Neural progenitor cell (in vitro differentiated cells): Measurements from ENCODE around the gene ADGRL1. TPM values are rescaled to one million over a fixed set of nuclear protein-coding genes. Genes with fewer than 3 reads are reported as not detected.

ENCODE experiments used
- DNase-seq: peaks from one replicate; pipeline ENCODE4 v3.0.0-alpha.2; 2016; ENCODE audit warnings: low spot score
- H2AFZ ChIP-seq: fragments of 200-600 bp; sonication (generic); replicated peaks from 2 replicates; pipeline ENCODE4 v1.6.1; 2016; ENCODE audit warnings: antibody characterized with exemption
- H3F3A ChIP-seq: fragments of 200-600 bp; sonication (generic); 2 replicates; pipeline ENCODE4 v1.6.1; 2016; ENCODE audit warnings: antibody characterized with exemption, low read depth
- H3K27ac ChIP-seq: fragments of 200-600 bp; sonication (generic); 2 replicates; pipeline ENCODE4 v1.5.1; 2016; ENCODE audit warnings: mild to moderate bottlenecking
- H3K27me3 ChIP-seq: fragments of 200-600 bp; sonication (generic); 2 replicates; pipeline ENCODE4 v1.6.1; 2016; ENCODE audit warnings: mild to moderate bottlenecking, moderate library complexity
- H3K36me3 ChIP-seq: fragments of 200-600 bp; sonication (generic); 2 replicates; pipeline ENCODE4 v1.5.1; 2016
- H3K4me1 ChIP-seq: fragments of 200-600 bp; sonication (generic); 2 replicates; pipeline ENCODE4 v1.6.1; 2016; ENCODE audit warnings: mixed run types
- H3K4me2 ChIP-seq: fragments of 200-600 bp; sonication (generic); 2 replicates; pipeline ENCODE4 v1.6.1; 2016
- H3K4me3 ChIP-seq: fragments of 200-600 bp; sonication (generic); 2 replicates; pipeline ENCODE4 v1.5.1; 2016
- H3K79me2 ChIP-seq: fragments of 200-600 bp; sonication (generic); 2 replicates; pipeline ENCODE4 v1.6.1; 2016; ENCODE audit warnings: low read depth
- H3K9ac ChIP-seq: fragments of 200-600 bp; sonication (generic); 2 replicates; pipeline ENCODE4 v1.6.1; 2016
- H3K9me3 ChIP-seq: fragments of 200-600 bp; sonication (generic); 2 replicates; pipeline ENCODE4 v1.5.1; 2016; ENCODE audit warnings: low read depth
- H4K20me1 ChIP-seq: fragments of 200-600 bp; sonication (generic); 2 replicates; pipeline ENCODE4 v1.6.1; 2016; ENCODE audit warnings: low read depth
- H3K27ac Mint-ChIP-seq: 3 replicates; pipeline ENCODE4 v1.8.0; 2021; ENCODE audit warnings: mixed read lengths
- H3K27me3 Mint-ChIP-seq: 2 replicates; pipeline ENCODE4 v1.8.0; 2022; ENCODE audit warnings: low read depth, mild to moderate bottlenecking, inconsistent platforms, moderate library complexity, mixed read lengths; ENCODE audit not compliant: insufficient read depth
- H3K36me3 Mint-ChIP-seq: 3 replicates; pipeline ENCODE4 v1.8.0; 2021; ENCODE audit warnings: mixed read lengths
- H3K4me1 Mint-ChIP-seq: 3 replicates; pipeline ENCODE4 v1.8.0; 2021; ENCODE audit warnings: mixed read lengths
- H3K4me3 Mint-ChIP-seq: 3 replicates; pipeline ENCODE4 v1.8.0; 2021; ENCODE audit warnings: mild to moderate bottlenecking, moderate library complexity, mixed read lengths
- H3K9me3 Mint-ChIP-seq: 3 replicates; pipeline ENCODE4 v1.8.0; 2020; ENCODE audit warnings: mixed read lengths
- EZH2 ChIP-seq: fragments of 200-600 bp; sonication (generic); IDR thresholded peaks from 2 replicates; pipeline ENCODE4 v1.6.1; 2017; ENCODE audit warnings: antibody characterized with exemption, mild to moderate bottlenecking, moderate library complexity
- EZH2phosphoT487 ChIP-seq: fragments of 200-600 bp; sonication (generic); IDR thresholded peaks from 2 replicates; pipeline ENCODE4 v1.6.1; 2017; ENCODE audit warnings: antibody characterized with exemption
- total RNA-seq: library from RNA; depleted of rRNA; stranded (reverse); fragments of >200 nt; gene quantifications from 2 replicates; pipeline ENCODE4 v1.2.3, GENCODE V29; 2015; ENCODE audit warnings: low replicate concordance
- TF ChIP-seq, protein P1 (sequence below): fragments of 200-600 bp; sonication (generic); IDR thresholded peaks from 2 replicates; pipeline ENCODE4 v1.5.1; 2017; ENCODE audit warnings: antibody characterized with exemption, mild to moderate bottlenecking

Gene ADGRL1
- total RNA-seq, 1 donor from 2014 or later: 13.3 TPM

GRCh38 chr19:14103310-14103709 is 102.7 kb downstream of the ADGRL1 start:
- H3K4me3 Mint-ChIP-seq: no peak overlapping the region

DNA sequence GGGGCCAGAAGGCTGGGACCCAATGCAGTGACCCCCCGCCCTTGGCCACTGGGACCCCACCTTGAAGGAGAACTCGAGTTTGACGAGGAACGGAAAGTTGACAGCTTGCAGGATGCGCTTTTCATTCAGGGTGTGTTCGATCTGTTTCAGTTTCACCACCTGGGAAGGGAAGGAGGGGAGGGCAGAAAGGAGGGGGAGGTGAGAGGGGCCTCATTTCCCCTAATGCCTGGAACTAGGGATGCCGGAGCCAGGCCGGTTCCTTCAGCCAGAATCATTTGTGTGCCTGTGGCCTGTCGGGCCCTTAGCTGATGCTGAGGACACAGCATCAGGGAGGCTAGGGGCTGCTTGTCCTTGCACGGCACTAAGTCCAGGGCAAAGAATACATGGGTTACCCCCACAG is 103.2 kb downstream of the ADGRL1 start:
- no peak for DNase-seq
- Histone ChIP-seq H4K20me1 (peaks cover 3% of the 10 kb centered on the region), H2AFZ (no peak overlapping the region), H3K27ac (no peak overlapping the region), H3K9me3 (no peaks in the 10 kb centered on the region), H3F3A (no peaks in the 10 kb centered on the region), H3K36me3 (no peaks in the 10 kb centered on the region), H3K9ac (no peak overlapping the region), H3K4me1 (no peaks in the 10 kb centered on the region), H3K4me3 (no peak overlapping the region), H3K4me2 (no peak overlapping the region), H3K79me2 (no peaks in the 10 kb centered on the region), H3K27me3 (no peaks in the 10 kb centered on the region)
- Mint-ChIP-seq H3K9me3 (no peaks in the 10 kb centered on the region), H3K27ac (no peak overlapping the region), H3K4me1 (no peaks in the 10 kb centered on the region), H3K36me3 (peaks cover 12% of the 10 kb centered on the region), H3K27me3 (no peaks in the 10 kb centered on the region), H3K4me3 (no peak overlapping the region)
- TF ChIP-seq, protein P1, sequence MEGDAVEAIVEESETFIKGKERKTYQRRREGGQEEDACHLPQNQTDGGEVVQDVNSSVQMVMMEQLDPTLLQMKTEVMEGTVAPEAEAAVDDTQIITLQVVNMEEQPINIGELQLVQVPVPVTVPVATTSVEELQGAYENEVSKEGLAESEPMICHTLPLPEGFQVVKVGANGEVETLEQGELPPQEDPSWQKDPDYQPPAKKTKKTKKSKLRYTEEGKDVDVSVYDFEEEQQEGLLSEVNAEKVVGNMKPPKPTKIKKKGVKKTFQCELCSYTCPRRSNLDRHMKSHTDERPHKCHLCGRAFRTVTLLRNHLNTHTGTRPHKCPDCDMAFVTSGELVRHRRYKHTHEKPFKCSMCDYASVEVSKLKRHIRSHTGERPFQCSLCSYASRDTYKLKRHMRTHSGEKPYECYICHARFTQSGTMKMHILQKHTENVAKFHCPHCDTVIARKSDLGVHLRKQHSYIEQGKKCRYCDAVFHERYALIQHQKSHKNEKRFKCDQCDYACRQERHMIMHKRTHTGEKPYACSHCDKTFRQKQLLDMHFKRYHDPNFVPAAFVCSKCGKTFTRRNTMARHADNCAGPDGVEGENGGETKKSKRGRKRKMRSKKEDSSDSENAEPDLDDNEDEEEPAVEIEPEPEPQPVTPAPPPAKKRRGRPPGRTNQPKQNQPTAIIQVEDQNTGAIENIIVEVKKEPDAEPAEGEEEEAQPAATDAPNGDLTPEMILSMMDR: no peak
- TF ChIP-seq EZH2: no peak
- TF ChIP-seq EZH2phosphoT487: no peak

More at GRCh38 chr19:14103310-14103709, 102.7 kb downstream of the ADGRL1 start:
- H3K9me3 Mint-ChIP-seq: no peaks in the 10 kb centered on the region
- no peaks in the 10 kb centered on the region for H3F3A ChIP-seq
- no peak for DNase-seq
- no peak overlapping the region for H3K9ac ChIP-seq
- H2AFZ ChIP-seq: no peak overlapping the region
- peaks cover 3% of the 10 kb centered on the region for H4K20me1 ChIP-seq
- H3K36me3 ChIP-seq: no peaks in the 10 kb centered on the region
- no peaks in the 10 kb centered on the region for H3K27me3 Mint-ChIP-seq
- H3K79me2 ChIP-seq: no peaks in the 10 kb centered on the region
- peaks cover 7% of the 10 kb centered on the region for H3K36me3 Mint-ChIP-seq
- no peaks in the 10 kb centered on the region for H3K4me1 Mint-ChIP-seq
- H3K27me3 ChIP-seq: no peaks in the 10 kb centered on the region
- no peak for TF ChIP-seq EZH2phosphoT487
- TF ChIP-seq EZH2: no peak
- no peak overlapping the region for H3K27ac ChIP-seq
- no peak overlapping the region for H3K4me2 ChIP-seq
- H3K4me1 ChIP-seq: no peaks in the 10 kb centered on the region
- no peaks in the 10 kb centered on the region for H3K9me3 ChIP-seq
- H3K4me3 ChIP-seq: no peak overlapping the region
- H3K27ac Mint-ChIP-seq: no peak overlapping the region

DNA sequence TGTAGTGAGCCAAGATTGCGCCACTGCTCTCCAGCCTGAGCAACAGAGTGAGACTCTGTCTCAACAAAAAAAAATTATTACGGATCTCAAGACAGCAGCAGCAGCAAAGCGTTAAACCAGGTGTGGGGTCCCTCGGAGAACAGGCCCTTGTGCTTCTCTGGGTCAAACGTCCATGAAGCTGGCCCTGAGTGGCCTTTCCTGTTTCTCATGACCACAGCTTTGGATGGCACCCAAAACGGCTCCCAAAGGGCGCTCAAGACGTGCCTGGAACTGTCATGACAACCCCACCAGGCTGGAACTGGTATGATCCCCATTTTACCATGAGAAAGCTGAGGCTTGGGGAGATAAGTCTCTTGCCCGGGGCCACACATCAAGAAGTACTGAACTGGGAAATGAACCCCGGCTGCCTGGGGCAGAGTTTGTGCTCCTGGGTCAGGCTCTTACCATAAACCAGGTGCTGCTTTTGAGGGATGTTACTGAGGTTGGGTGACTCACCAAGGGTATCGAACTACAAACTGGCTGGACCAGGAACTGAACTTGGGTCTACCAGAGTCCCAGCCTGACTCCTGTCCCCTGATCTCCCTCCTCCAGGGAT is 103.8 kb downstream of the ADGRL1 start:
- H3K9me3 Mint-ChIP-seq: no peaks in the 10 kb centered on the region
- Histone ChIP-seq H3K36me3 (no peaks in the 10 kb centered on the region), H3K27me3 (no peaks in the 10 kb centered on the region), H3K4me2 (no peak overlapping the region), H3F3A (no peaks in the 10 kb centered on the region), H3K4me3 (no peak overlapping the region), H2AFZ (no peak overlapping the region), H3K9ac (no peak overlapping the region), H3K27ac (no peak overlapping the region), H4K20me1 (peaks cover 3% of the 10 kb centered on the region), H3K4me1 (no peaks in the 10 kb centered on the region), H3K9me3 (no peaks in the 10 kb centered on the region), H3K79me2 (no peaks in the 10 kb centered on the region)
- TF ChIP-seq, protein P1: no peak
- no peak for TF ChIP-seq EZH2
- TF ChIP-seq EZH2phosphoT487: no peak
- H3K4me1 Mint-ChIP-seq: no peaks in the 10 kb centered on the region
- no peaks in the 10 kb centered on the region for H3K27me3 Mint-ChIP-seq
- H3K4me3 Mint-ChIP-seq: no peak overlapping the region
- peaks cover 14% of the 10 kb centered on the region for H3K36me3 Mint-ChIP-seq
- no peak for DNase-seq
- no peak overlapping the region for H3K27ac Mint-ChIP-seq

DNA sequence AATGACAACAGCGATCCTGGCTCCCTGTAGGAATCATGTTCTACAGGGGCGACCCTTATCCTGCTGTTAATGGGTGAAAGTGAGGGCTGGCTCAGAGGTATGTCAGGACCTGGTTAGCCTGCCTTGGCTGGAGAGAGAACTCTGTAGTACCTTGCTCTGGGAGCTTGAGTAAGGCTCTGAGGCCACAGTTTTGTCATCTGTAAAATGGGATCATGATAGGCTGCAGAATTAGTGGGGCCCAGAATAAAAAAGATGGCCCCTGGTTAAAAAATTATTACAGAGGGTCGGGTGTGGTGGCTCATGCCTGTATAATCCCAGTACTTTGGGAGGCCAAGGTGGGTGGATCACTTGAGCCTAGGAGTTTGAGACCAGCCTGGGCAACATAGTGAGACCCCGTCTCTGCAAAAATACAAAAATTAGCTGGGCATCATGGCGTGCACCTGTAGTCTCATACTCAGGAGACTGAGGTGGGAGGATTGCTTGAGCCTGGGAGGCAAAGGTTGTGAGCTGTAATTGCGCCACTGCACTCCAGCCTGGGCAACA is 104.9 kb downstream of the ADGRL1 start:
- Mint-ChIP-seq H3K27ac (no peak overlapping the region), H3K27me3 (peaks cover 2% of the 10 kb centered on the region)

More for the DNA sequence above, 104.9 kb downstream of the ADGRL1 start:
- no peaks in the 10 kb centered on the region for H3K4me1 Mint-ChIP-seq
- no peaks in the 10 kb centered on the region for H3K9me3 Mint-ChIP-seq
- TF ChIP-seq EZH2 (no peak), EZH2phosphoT487 (no peak)
- TF ChIP-seq, protein P1: no peak
- Histone ChIP-seq H4K20me1 (peaks cover 3% of the 10 kb centered on the region), H3K27me3 (no peaks in the 10 kb centered on the region), H3F3A (no peaks in the 10 kb centered on the region), H2AFZ (no peak overlapping the region), H3K36me3 (no peaks in the 10 kb centered on the region), H3K9ac (no peak overlapping the region), H3K79me2 (no peaks in the 10 kb centered on the region), H3K4me2 (no peak overlapping the region), H3K9me3 (no peaks in the 10 kb centered on the region), H3K27ac (no peak overlapping the region), H3K4me3 (no peak overlapping the region), H3K4me1 (no peaks in the 10 kb centered on the region)
- H3K4me3 Mint-ChIP-seq: no peak overlapping the region
- H3K36me3 Mint-ChIP-seq: peaks cover 19% of the 10 kb centered on the region
- no peak for DNase-seq
